Adipose tissue (tissue), 3 donors: ENCODE measurements around the gene FOXK2. TPM values are rescaled to one million over a fixed set of nuclear protein-coding genes. Genes with fewer than 3 reads are reported as not detected.
"Not testable (repeated sequence)": the region's sequence is repeated elsewhere in the genome, so short reads cannot be mapped to it uniquely, and the experiment has no call there.

Experiments
- H3K27ac ChIP-seq: one replicate; pipeline ENCODE4 v1.5.1; 2013; ENCODE audit warnings: low read depth, low read length
- WGBS, 3 donors: extraction: QIAGEN DNeasy Blood & Tissue Kit; methylation state at CpG; one replicate each; pipeline ENCODE4 v1.1.7; 2013; 5-methylcytosine and 5-hydroxymethylcytosine counted together
- polyA plus RNA-seq, 3 donors: library from polyadenylated mRNA; stranded (reverse); fragments of 200-250 nt; gene quantifications; one replicate each; pipeline ENCODE4 v1.2.3, GENCODE V29; 2013
- donor health status: healthy with polysubstance abuse.
- donor health status: Bipolar disorder and iron deficiency.
- donor health status: healthy.

FOXK2 gene
- polyA plus RNA-seq, 3 donors, result 11.3 to 22.0 (median 16.0) TPM

GRCh38 chr17:82493226-82493781, 26.2 kb upstream of the FOXK2 start:
- H3K27ac ChIP-seq, result no peak overlapping the region
- 80 to 86% (median 85%) methylated on average over 12 of the region's 12 CpGs for WGBS, 3 donors

DNA sequence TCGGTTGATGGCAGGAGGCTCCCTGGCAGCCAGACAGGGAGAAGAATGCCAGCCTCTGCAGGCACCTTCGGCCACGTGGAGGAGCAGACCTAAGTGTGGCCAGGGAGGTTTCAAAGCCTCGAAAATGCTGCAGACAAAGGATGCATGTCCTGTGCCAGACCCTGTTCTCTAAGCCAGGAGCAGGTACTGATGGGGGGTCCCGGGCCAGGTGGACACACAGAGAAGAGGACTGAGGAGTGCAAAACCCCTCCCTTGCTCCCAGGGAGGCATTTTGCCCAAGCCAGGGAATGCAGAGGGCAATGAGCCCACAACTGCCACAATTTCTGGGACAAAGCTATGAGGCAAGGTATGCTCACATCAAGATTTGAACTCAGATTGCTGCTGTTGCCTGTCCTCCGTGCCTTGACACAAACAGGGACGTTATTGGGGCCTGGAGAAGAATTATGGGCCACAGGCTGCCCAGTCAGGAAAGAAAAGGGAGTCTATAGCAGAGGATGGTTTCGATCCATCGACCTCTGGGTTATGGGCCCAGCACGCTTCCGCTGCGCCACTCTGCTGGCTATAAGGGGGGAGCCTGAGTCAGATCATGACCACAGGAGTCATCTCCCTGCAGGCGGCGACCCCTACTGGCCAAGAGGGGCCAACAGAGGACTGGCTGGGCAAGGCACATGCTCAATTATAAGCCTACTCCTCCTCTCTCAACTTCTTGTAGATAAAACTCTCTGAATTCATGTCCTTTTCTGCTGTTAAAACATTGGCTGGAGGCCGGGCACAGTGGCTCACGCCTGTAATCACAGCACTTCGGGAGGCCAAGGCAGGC, 25.1 kb upstream of the FOXK2 start:
- H3K27ac ChIP-seq, result no peak overlapping the region
- WGBS, 3 donors, result 6 to 10% (median 9%) methylated on average over 17 of the region's 17 CpGs

DNA sequence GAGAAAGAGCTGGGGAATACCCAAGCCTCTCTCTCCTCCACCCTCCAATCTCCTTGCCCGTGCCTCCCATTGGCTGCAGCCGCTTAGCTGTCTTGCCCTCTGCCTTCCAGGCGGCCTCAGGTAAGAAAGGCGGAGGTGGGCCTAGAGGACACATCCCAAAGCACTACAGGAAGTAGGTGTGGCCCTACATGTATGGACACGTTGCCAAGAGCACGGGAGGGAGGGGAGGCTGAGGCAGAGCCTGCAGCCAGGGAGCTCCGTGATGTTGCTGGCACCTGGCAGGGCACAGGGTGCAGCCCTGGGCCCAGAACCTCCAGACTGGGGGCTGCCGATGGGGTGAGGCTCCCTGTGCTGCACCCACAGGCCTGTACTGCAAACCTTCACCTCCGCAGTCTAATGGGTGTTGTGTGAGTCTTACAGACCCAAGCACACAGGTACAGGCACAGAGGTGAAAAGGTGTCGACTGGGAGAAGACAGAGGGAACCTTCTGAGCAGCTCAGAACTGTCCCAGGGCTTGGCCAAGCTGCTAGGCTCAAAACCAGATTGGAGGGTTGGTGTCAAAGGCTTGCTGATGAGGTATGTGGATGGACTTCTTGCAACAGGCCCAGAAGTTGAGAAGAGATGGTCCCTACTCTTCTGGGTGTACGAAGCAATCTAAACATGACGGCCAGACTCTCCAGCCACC, 23.5 kb upstream of the FOXK2 start:
- 72 to 85% (median 75%) methylated on average over 12 of the region's 12 CpGs for WGBS, 3 donors
- H3K27ac ChIP-seq, result no peak overlapping the region

GRCh38 chr17:82496529-82497434, 22.8 kb upstream of the FOXK2 start:
- 11 to 14% (median 11%) methylated on average over 75 to 83 of the region's 83 CpGs for WGBS, 3 donors
- H3K27ac ChIP-seq, result peak overlapping the region; percentile 9

DNA sequence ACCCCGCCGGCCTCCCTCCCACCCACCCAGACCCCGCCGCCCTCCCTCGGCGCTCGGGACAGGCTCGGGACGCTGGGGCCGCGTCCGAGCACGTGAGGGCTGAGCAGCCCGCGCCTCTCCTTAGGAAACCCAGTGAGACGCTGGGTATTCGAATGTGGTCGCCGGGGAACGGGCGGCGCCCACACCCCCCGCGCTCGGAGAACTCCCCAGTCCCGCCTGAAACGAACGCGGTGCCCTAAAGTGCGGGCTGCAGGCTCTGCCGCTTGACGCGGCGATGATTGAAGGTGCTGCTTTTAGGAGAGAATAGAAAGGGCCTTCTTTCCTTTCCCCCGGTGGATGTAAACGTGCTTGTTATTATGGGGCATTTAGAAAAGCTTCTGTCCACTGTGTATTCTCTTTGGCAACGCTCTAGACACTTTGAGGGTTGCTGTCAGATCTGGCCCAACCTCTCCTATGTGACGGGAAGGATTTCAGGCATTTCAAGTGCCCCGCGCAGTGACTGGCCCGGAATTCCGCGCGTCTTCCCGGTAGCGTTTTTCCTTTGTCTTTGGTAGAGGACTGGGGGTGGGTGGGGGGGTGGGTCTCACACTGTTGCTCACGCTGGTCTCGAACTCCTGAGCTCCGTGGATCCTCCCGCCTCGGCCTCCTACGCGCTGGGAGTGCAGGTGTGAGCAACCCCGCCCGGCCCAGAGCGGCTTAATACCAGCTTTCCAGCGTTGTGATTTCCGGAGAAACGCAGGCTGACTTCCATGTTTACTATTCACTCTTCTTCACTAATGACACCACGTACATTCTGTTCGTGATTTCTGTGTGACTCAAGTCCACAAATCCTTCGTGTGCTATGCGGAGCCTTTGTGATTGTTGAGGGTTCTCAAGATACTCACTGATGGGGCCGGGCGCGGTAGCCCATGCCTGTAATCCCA, 21.8 kb upstream of the FOXK2 start:
- no peak overlapping the region for H3K27ac ChIP-seq
- 7 to 9% (median 8%) methylated on average over 54 to 64 of the region's 66 CpGs for WGBS, 3 donors

- no peak overlapping the region for H3K27ac ChIP-seq
- WGBS, 3 donors, result 47 to 56% (median 55%) methylated on average over 8 of the region's 8 CpGs
These were observed 17.3 kb upstream of the FOXK2 start for GRCh38 chr17:82502207-82502606.

DNA sequence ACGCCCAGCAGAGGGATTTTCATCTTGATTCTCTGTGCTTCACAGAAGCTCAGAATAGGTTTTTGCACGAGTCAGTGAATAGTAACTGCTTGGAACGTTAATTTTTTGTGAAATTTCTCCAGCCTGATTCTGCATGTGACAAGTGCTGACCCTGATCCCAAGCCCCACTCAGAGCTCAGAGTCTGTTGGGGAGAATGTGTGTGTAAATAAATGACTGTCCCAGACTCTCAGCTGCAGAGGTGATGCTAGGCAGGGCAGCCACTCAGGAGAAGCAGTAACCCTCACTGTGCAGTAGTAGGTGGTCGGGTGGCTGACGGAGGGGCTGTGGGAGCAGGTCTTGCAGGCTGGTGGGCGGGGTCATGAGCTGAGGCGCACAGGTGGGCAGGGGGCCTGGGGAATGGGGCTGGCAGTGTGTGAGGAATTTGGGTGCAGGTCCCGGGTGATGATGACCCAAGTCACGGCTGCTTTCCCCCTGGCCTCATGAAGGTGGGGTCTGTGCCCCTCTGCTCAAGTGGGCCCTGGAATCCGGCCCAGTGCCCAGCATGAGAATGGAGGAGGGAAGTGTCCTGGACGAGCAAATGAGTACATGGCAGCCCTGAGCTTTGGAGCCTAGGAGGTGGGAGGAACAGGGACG, 16.3 kb upstream of the FOXK2 start:
- no peak overlapping the region for H3K27ac ChIP-seq
- WGBS, 3 donors, result 78 to 83% (median 81%) methylated on average over 12 of the region's 12 CpGs

GRCh38 chr17:82503728-82504308, 15.7 kb upstream of the FOXK2 start:
- no peak overlapping the region for H3K27ac ChIP-seq
- WGBS, 3 donors, result 73 to 82% (median 82%) methylated on average over 21 of the region's 21 CpGs

DNA sequence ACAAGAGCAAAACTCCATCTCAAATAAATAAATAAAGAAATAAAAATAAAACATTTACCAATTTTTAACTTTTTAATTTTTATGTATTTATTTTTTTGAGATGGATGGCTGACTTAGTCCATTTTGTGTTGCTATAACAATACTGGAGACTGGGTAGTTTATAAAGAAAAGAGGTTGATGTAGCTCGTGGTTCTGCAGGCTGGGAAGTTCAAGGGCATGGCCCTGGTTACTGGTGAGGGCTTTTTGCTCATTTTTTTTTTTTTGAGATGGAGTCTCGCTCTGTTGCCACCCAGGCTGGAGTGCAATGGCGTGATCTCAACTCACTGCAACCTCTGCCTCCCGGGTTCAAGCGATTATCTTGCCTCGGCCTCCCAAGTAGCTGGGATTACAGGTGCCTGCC, 14.2 kb upstream of the FOXK2 start:
- no peak overlapping the region for H3K27ac ChIP-seq
- WGBS, 3 donors, result 92 to 96% (median 93%) methylated on average over 6 of the region's 6 CpGs

DNA sequence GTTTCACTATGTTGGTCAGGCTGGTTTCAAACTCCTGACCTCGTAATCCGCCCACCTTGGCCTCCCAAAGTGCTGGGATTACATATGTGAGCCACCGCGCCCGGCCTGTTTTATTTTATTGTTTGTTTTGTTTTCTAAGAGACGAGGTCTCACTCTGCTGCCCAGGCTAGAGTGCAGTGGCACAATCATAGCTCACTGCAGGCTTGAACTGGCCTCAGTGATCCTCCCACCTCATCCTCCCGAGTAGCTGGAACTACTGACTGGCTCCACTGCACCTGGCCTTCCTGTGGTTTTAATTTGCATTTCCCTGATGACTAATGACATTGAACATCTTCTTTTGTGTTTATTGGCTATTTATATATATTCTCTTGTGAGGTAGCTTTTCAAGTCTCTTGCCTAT, 13.1 kb upstream of the FOXK2 start:
- 73 to 87% (median 82%) methylated on average over 7 of the region's 7 CpGs for WGBS, 3 donors
- not testable (repeated sequence) for H3K27ac ChIP-seq

DNA sequence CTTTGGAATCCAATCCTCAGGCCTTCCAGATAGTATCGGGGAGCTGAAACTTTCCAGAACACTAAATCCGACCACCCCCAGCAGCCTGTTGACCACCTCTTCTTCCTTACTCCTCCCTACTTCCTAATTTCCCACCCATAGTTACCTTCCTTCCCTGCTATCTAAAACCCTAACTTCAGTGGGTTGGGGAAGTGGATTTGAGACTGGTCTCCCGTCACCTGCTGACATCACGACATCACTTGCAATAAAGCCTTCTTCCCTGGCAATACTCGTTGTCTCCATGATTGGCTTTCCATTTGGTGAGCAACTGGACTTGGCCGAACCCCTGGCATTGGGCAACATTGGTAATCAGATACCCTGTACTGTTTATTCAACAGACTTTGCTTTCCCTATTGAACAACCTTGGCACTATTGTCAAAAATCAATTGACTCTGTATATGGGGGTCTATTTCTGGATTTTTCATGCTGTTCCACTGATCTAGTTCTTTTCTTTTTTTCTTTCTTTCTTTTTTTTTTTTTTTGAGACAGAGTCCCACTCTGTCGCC, 11.8 kb upstream of the FOXK2 start:
- H3K27ac ChIP-seq, result no peak overlapping the region
- WGBS, 3 donors, result 64 to 83% (median 83%) methylated on average over 7 of the region's 7 CpGs

GRCh38 chr17:82511642-82512041, 7.9 kb upstream of the FOXK2 start:
- not testable (repeated sequence) for H3K27ac ChIP-seq
- WGBS, 3 donors, result 84 to 94% (median 91%) methylated on average over 5 of the region's 5 CpGs

- not testable (repeated sequence) for H3K27ac ChIP-seq
- 92 to 97% (median 95%) methylated on average over 10 of the region's 10 CpGs for WGBS, 3 donors
These were observed 5.7 kb upstream of the FOXK2 start for GRCh38 chr17:82513864-82514263.

- H3K27ac ChIP-seq, result no peak overlapping the region
- 67 to 79% (median 72%) methylated on average over 10 of the region's 10 CpGs for WGBS, 3 donors
These were observed 2.2 kb upstream of the FOXK2 start for GRCh38 chr17:82517230-82517865.

- 0 to 1% (median 1%) methylated on average over 36 to 91 of the region's 94 CpGs for WGBS, 3 donors
- H3K27ac ChIP-seq, result peak overlapping the region; percentile 65
These were observed 705 bp downstream of the FOXK2 start for GRCh38 chr17:82519971-82520903.
